Body of pancreas (tissue), 4 donors: Measurements from ENCODE around the gene YIF1B. TPM values are rescaled to one million over a fixed set of nuclear protein-coding genes. Genes with fewer than 3 reads are reported as not detected.

Source experiments
- ATAC-seq: fragments of 150-250 bp; one replicate; pipeline ENCODE4 v1.9.1; 2016
- DNase-seq, 4 donors: peaks; one replicate each; pipeline ENCODE4 v3.0.0-alpha.2; 2019
- H3K27ac ChIP-seq, 4 donors: fragments of 200-600 bp; sonication (generic); 1 replicate in 3 of 4; 2 replicates in 1 of 4; pipeline versions ENCODE4 v1.5.1 to v1.6.1; 2016 to 2019; ENCODE audit warnings: mild to moderate bottlenecking in 1 of 4, mixed read lengths in 1 of 4, moderate library complexity in 1 of 4
- H3K27me3 ChIP-seq, 2 donors: fragments of 200-600 bp; sonication (generic); one replicate each; pipeline ENCODE4 v1.6.0; 2016; ENCODE audit warnings: mild to moderate bottlenecking in 1 of 2
- H3K36me3 ChIP-seq, 2 donors: fragments of 200-600 bp; sonication (generic); replicated peaks in 1 of 2; 2 replicates each; pipeline ENCODE4 v1.5.1; 2016; ENCODE audit warnings: low read depth in 2 of 2; ENCODE audit not compliant: insufficient read depth in 1 of 2
- H3K4me1 ChIP-seq: fragments of 200-600 bp; sonication (generic); one replicate; pipeline ENCODE4 v1.6.0; 2016
- H3K4me3 ChIP-seq, 2 donors: fragments of 200-600 bp; sonication (generic); 1 replicate in 1 of 2; 2 replicates in 1 of 2; pipeline ENCODE4 v1.5.1; 2016 to 2019
- H3K9me3 ChIP-seq, 3 donors: fragments of 200-600 bp; sonication (generic); 1 replicate in 2 of 3; 2 replicates in 1 of 3; pipeline ENCODE4 v1.5.1; 2016
- POLR2A ChIP-seq, 3 donors: fragments of 450-650 bp; IDR thresholded peaks; one replicate each; pipeline ENCODE4 v1.6.1; 2016; ENCODE audit warnings: antibody characterized with exemption in 3 of 3, mild to moderate bottlenecking in 2 of 3
- WGBS, 2 donors: methylation state at CpG; one replicate each; pipeline ENCODE4 v1.1.5; 2017; 5-methylcytosine and 5-hydroxymethylcytosine counted together
- intact Hi-C: fragments of 100-400 bp; cut with DNase I; formaldehyde crosslinking; loops from one replicate; pipeline ENCODE4 v1.15.1; 2023
- total RNA-seq, 2 donors: library from RNA; depleted of rRNA; stranded (reverse); fragments of >200 nt; gene quantifications; one replicate each; pipeline ENCODE4 v1.1.0, GENCODE V29; 2016
- TF ChIP-seq, protein P1 (sequence below), 7 experiments: fragments of 450-650 bp in 4 of 7; fragments of 200-600 bp in 3 of 7; sonication (generic) in 3 of 7; IDR thresholded peaks; one replicate each; pipeline ENCODE4 v1.5.1; 2016 to 2019; ENCODE audit warnings: antibody characterized with exemption in 7 of 7

The YIF1B gene
- total RNA-seq, 2 donors from 2014 or later: 8.2 to 22.3 TPM

DNA sequence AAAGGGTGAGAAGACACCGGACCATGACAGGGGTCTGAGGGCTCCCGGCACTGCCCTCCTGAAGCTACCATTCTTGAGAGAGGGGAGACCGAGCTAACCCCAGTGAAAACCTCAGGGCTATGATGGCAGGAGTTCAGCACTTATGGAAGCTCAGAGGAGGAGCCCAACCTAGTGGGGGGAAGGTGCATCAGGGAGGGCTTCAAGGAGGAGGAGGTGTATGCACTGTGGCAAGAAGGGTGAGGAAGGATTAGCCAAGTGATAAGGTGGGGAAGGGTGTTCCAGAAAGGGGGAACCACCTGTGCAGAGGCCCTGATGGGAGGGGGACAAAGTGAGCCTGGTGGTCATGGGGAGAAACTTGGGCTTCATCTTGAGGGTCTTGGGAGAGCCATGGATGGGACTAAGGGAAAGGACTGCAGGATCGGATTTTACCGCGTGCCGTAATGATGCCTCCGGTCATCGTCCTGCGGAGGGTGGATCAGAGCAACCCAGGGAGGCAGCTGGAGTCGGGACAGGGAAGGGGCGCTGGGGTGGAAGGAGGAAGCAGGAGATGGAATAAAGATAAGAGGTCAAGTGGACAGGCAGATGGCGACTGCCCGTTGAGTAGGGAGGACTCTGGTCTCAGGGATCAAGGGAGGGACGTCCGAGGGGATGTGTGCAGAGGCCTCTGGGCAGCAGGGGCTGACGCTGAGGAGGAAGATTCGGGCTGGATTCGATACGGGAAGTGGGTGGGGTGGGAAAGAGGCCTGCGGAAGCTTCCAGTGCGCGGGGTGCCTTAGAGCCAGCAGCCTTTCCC lies 45.3 kb upstream of the YIF1B start:
- H3K27ac ChIP-seq: no peak overlapping the region
- intact Hi-C loops: no loop called here
- no peak for ATAC-seq
- TF ChIP-seq POLR2A (IDR thresholded peaks at IDR 0.05): no peak
- H3K9me3 ChIP-seq: no peaks in the 10 kb centered on the region
- no peaks in the 10 kb centered on the region for H3K36me3 ChIP-seq
- peaks cover 15% of the 10 kb centered on the region for H3K4me1 ChIP-seq
- no peak for DNase-seq
- H3K4me3 ChIP-seq: no peak overlapping the region
- 14 to 20% methylated on average over 21 to 23 of the region's 23 CpGs for WGBS, 2 donors
- H3K27me3 ChIP-seq: peaks cover 0 to 5% of the 10 kb centered on the region in 2 donors

DNA sequence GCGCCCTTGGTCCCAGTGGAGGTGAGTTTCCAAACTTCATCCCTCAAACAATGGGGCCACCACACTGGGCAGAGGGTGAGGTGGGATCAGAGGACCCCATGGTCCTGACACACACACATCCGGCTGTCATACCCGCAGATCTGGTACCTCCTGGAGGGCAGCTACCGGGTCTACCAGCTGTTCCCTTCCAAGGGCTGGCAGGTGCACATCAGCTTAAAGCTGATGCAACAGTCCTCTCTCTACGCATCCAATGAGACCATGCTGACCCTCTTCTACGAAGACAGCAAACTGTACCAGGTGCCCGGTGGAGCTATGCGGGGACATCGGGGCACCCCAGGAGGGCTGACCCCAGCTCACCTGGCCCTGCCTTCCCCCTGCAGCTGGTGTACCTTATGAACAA lies 44.6 kb upstream of the YIF1B start:
- intact Hi-C loops: no loop called here
- H3K4me1 ChIP-seq: peaks cover 15% of the 10 kb centered on the region
- H3K36me3 ChIP-seq: no peaks in the 10 kb centered on the region
- ATAC-seq: no peak
- no peak overlapping the region for H3K27ac ChIP-seq
- H3K4me3 ChIP-seq: no peak overlapping the region
- no peak for DNase-seq
- H3K27me3 ChIP-seq: peaks cover 0 to 5% of the 10 kb centered on the region in 2 donors
- no peaks in the 10 kb centered on the region for H3K9me3 ChIP-seq
- no peak for TF ChIP-seq POLR2A (IDR thresholded peaks at IDR 0.05)
- TF ChIP-seq, protein P1, sequence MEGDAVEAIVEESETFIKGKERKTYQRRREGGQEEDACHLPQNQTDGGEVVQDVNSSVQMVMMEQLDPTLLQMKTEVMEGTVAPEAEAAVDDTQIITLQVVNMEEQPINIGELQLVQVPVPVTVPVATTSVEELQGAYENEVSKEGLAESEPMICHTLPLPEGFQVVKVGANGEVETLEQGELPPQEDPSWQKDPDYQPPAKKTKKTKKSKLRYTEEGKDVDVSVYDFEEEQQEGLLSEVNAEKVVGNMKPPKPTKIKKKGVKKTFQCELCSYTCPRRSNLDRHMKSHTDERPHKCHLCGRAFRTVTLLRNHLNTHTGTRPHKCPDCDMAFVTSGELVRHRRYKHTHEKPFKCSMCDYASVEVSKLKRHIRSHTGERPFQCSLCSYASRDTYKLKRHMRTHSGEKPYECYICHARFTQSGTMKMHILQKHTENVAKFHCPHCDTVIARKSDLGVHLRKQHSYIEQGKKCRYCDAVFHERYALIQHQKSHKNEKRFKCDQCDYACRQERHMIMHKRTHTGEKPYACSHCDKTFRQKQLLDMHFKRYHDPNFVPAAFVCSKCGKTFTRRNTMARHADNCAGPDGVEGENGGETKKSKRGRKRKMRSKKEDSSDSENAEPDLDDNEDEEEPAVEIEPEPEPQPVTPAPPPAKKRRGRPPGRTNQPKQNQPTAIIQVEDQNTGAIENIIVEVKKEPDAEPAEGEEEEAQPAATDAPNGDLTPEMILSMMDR (IDR thresholded peaks at IDR 0.05): no peak
- WGBS, 2 donors: 62 to 71% methylated on average over 3 to 4 of the region's 9 CpGs

DNA sequence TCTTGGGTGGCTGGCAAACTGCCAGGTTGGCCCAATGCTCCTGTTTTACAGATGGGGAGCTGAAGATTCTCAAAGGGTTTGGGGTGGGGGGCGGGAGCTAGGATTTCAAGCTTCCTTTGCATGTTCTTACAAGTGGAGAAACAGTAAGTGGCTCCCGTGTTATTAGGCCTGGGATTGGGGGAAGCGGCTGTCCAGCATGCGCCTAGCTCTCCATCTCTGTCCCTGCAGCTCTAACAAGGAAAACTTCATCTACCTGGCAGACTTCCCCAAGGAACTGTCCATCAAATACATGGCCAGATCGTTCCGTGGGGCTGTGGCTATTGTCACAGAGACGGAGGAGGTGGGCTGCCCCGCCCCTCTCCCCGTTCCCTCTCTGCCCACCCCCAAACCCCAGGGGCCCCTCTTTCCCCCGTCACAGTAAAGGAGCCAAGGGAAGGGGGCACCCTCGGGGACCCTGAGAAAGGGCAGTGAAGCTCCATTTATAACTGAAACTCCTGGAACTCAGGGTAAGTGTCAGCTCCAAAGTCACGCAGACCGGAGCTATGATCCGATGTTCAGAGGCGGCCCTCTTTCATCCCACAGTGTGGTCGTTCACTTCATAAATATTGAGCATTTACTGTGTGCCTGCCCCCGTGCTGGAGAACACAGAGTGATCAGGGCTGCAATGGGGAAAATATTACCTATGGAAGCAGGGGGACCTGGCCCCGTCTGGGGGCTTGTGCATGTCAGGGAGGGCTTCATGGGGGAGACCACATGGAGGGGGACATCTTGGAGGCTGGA lies 43.7 kb upstream of the YIF1B start:
- no peak overlapping the region for H3K27ac ChIP-seq
- TF ChIP-seq, protein P1 (IDR thresholded peaks at IDR 0.05): no peak
- TF ChIP-seq POLR2A (IDR thresholded peaks at IDR 0.05): no peak
- H3K27me3 ChIP-seq: peaks cover 0 to 5% of the 10 kb centered on the region in 2 donors
- intact Hi-C loops: no loop called here
- H3K4me3 ChIP-seq: no peak overlapping the region
- no peaks in the 10 kb centered on the region for H3K36me3 ChIP-seq
- no peaks in the 10 kb centered on the region for H3K9me3 ChIP-seq
- no peak for ATAC-seq
- 39 to 58% methylated on average over 8 to 18 of the region's 18 CpGs for WGBS, 2 donors
- peaks cover 15% of the 10 kb centered on the region for H3K4me1 ChIP-seq
- DNase-seq: no peak

DNA sequence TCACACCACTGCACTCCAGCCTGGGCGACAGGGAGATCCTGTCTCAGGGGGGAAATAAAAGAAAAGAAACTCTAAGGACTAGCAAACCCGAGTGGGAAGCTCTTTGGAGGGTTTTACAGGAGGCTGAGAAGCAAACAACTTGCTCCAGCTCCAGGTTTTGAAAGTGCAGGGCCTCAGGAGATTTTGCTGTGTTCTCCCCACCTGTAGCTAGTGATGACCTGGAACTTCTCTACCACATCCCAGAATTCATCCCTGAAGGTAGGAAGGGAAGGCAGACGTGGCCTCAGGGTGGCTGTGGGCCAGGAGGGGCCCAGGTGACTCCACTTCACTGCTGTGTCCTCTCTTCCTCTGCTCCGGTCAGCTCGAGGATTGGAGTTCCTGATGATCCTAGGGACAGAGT lies 42.3 kb upstream of the YIF1B start:
- Histone ChIP-seq H3K4me1 (peaks cover 15% of the 10 kb centered on the region), H3K36me3 (no peaks in the 10 kb centered on the region), H3K9me3 (no peaks in the 10 kb centered on the region), H3K27me3 (peaks cover 0 to 5% of the 10 kb centered on the region in 2 donors), H3K27ac (no peak overlapping the region), H3K4me3 (no peak overlapping the region)
- no peak for TF ChIP-seq POLR2A (IDR thresholded peaks at IDR 0.05)
- TF ChIP-seq, protein P1 (IDR thresholded peaks at IDR 0.05): no peak
- WGBS, 2 donors: 28 to 40% methylated on average over 5 of the region's 5 CpGs
- DNase-seq: no peak
- intact Hi-C loops: no loop called here
- ATAC-seq: no peak
